Lower lobe of right lung (tissue), 2 donors: ENCODE results near the gene PAEP. TPM values are rescaled to one million over a fixed set of nuclear protein-coding genes. Genes with fewer than 3 reads are reported as not detected.

Experiments
- ATAC-seq, 2 donors: fragments of 200-7000 bp; cut with Tn5 transposase; one replicate each; pipeline ENCODE4 v1.9.1; 2020 to 2022; ENCODE audit warnings: mild to moderate bottlenecking in 2 of 2, moderate library complexity in 2 of 2
- DNase-seq: peaks from one replicate; pipeline ENCODE4 v3.0.0-alpha.2; 2020
- H3K27ac ChIP-seq: fragments of 200-600 bp; one replicate; pipeline ENCODE4 v1.8.0; 2022
- H3K27me3 ChIP-seq: fragments of 200-600 bp; one replicate; pipeline ENCODE4 v1.8.0; 2022; ENCODE audit warnings: low read depth
- H3K36me3 ChIP-seq: fragments of 200-600 bp; one replicate; pipeline ENCODE4 v1.8.0; 2022; ENCODE audit warnings: mild to moderate bottlenecking
- H3K4me1 ChIP-seq: fragments of 200-600 bp; one replicate; pipeline ENCODE4 v1.8.0; 2022
- H3K4me3 ChIP-seq: fragments of 200-600 bp; one replicate; pipeline ENCODE4 v1.8.0; 2022; ENCODE audit warnings: mild to moderate bottlenecking
- H3K9me3 ChIP-seq: fragments of 200-600 bp; one replicate; pipeline ENCODE4 v1.8.0; 2022
- CTCF ChIP-seq: fragments of 200-600 bp; IDR thresholded peaks from one replicate; pipeline ENCODE4 v1.8.0; 2022; ENCODE audit warnings: antibody characterized with exemption, mild to moderate bottlenecking
- intact Hi-C: fragments of 100-400 bp; cut with DNase I; formaldehyde crosslinking; loops from one replicate; pipeline ENCODE4 v1.11.0; 2022
- total RNA-seq: library from RNA; stranded (reverse); fragmentation: NEBNext Ultra II Directional; extraction: Animal tissue kit (Norgen Biotek cat#: 25700); gene quantifications from one replicate; pipeline ENCODE4 v1.2.1, GENCODE V29; 2021
- donor health status: DM: no; HTN: yes; CAD: no; lungs with severe emphysema.

Gene PAEP
- total RNA-seq, 1 donor from 2014 or later = not detected

GRCh38 chr9:135570456-135570855, 8.9 kb downstream of the PAEP start:
- Histone ChIP-seq H3K4me3 (no peak overlapping the region), H3K27me3 (peaks cover 13% of the 10 kb centered on the region), H3K27ac (no peak overlapping the region), H3K9me3 (no peaks in the 10 kb centered on the region), H3K4me1 (no peaks in the 10 kb centered on the region), H3K36me3 (no peaks in the 10 kb centered on the region)
- no peak for DNase-seq
- intact Hi-C loops = no loop called here
- no peak for TF ChIP-seq CTCF
- ATAC-seq = no peak

- H3K27me3 ChIP-seq = peaks cover 4% of the 10 kb centered on the region
- intact Hi-C loops = no loop called here
Measured at GRCh38 chr9:135572233-135572632, 10.7 kb downstream of the PAEP start.

GRCh38 chr9:135573124-135573523, 11.6 kb downstream of the PAEP start:
- Histone ChIP-seq H3K9me3 (no peaks in the 10 kb centered on the region), H3K27me3 (peaks cover 3% of the 10 kb centered on the region), H3K36me3 (no peaks in the 10 kb centered on the region), H3K4me1 (no peaks in the 10 kb centered on the region), H3K27ac (no peak overlapping the region), H3K4me3 (no peak overlapping the region)
- intact Hi-C loops = no loop called here
- DNase-seq (no peak), ATAC-seq (no peak)
- TF ChIP-seq CTCF = no peak

More at GRCh38 chr9:135572233-135572632, 10.7 kb downstream of the PAEP start:
- Histone ChIP-seq H3K4me3 (no peak overlapping the region), H3K9me3 (no peaks in the 10 kb centered on the region), H3K4me1 (no peaks in the 10 kb centered on the region), H3K27ac (no peak overlapping the region), H3K36me3 (no peaks in the 10 kb centered on the region)
- DNase-seq (no peak), ATAC-seq (no peak)
- TF ChIP-seq CTCF = no peak

- intact Hi-C loops = no loop called here
- DNase-seq = no peak
Measured at GRCh38 chr9:135574331-135574730, 12.8 kb downstream of the PAEP start.

GRCh38 chr9:135574943-135575342, 13.4 kb downstream of the PAEP start:
- no peaks in the 10 kb centered on the region for H3K4me1 ChIP-seq
- H3K27ac ChIP-seq = no peak overlapping the region
- H3K36me3 ChIP-seq = no peaks in the 10 kb centered on the region
- no peaks in the 10 kb centered on the region for H3K9me3 ChIP-seq
- no peak for DNase-seq
- peaks cover 3% of the 10 kb centered on the region for H3K27me3 ChIP-seq
- no peak overlapping the region for H3K4me3 ChIP-seq
- ATAC-seq = peak in 1 of 2 donors; percentile 43
- TF ChIP-seq CTCF = no peak
- intact Hi-C loops = no loop called here

More at GRCh38 chr9:135574331-135574730, 12.8 kb downstream of the PAEP start:
- H3K27me3 ChIP-seq = peaks cover 3% of the 10 kb centered on the region
- TF ChIP-seq CTCF = no peak
- H3K27ac ChIP-seq = no peak overlapping the region
- H3K4me1 ChIP-seq = no peaks in the 10 kb centered on the region
- ATAC-seq = peak in 1 of 2 donors; percentile 30
- H3K4me3 ChIP-seq = no peak overlapping the region
- H3K36me3 ChIP-seq = no peaks in the 10 kb centered on the region
- no peaks in the 10 kb centered on the region for H3K9me3 ChIP-seq
